NCI-H187 treated with DMSO at 0.1 percent for 48 hours (cell line): ENCODE data around the gene MTF2.

ENCODE experiments used
- DNase-seq: peaks from one replicate; lab custom pipeline; 2025; lab: John Stamatoyannopoulos, UW

The MTF2 gene

DNA sequence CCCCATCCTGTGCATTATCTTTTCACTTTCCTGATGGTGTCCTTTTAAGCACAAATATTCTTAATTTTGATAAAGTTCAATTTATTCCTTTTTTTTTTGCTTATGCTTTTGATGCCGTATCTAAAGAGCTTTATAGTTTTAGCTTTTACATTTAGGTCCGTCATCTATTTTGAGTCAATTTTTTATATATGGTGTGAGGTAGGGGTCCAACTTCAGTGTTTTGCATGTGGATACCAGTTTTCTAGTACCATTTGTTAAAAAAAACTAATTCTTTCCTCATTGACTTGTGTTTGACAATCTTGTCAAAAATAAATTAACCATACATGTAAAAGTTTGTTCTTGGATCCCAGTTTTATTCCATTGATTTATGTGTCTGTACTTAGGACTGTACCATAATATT lies 4.9 kb downstream of the MTF2 start:
- DNase-seq, result no peak

DNA sequence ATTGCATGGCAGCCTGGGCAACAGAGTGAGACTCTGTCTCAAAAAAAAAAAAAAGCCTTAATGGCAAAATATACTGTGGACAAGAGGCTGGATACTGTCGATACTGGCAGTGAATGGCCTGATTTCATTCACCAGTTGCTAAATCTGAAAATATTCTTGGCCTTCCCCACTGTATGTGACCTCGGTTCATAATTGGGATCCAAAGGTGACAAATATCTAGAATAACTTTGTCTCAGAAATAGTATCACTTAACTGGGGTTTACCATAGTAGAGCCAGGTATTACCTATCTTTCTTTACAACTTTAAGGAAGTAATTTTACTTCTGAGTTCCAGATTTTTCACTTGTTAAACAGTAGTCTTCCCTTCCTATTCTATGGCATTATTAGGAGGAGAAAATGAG lies 8.4 kb downstream of the MTF2 start:
- no peak for DNase-seq

DNA sequence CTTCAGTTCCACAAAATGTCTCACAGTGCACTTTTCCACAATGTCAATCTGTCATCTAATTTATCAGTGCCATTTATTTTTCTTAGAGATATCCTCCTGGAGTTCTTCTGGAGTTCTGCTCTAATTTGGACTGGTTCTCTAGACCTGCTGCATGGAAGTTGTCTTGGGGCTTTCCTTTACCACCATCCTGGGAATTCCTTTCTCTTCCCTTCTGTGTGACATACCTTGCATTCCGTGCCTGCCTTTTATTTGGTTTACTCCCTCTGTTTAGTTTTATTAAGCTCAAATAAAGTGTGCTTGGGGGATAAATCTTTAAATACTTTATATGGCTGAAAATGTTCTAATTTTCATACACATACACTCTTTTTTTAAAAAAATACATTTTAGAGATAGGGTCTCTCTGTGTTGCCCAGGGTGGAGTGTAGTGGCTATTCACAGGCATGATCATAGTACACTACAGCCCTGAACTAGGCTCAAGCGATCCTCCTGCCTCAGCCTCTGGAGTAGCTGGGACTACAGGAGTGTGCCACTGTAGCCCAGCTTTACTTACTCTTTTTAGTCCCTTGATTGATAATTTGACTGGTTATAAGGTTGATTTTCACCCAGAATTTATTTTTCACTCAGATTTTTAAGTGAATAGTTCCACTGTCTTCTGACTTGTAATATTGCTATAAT lies 14.4 kb downstream of the MTF2 start:
- no peak for DNase-seq

DNA sequence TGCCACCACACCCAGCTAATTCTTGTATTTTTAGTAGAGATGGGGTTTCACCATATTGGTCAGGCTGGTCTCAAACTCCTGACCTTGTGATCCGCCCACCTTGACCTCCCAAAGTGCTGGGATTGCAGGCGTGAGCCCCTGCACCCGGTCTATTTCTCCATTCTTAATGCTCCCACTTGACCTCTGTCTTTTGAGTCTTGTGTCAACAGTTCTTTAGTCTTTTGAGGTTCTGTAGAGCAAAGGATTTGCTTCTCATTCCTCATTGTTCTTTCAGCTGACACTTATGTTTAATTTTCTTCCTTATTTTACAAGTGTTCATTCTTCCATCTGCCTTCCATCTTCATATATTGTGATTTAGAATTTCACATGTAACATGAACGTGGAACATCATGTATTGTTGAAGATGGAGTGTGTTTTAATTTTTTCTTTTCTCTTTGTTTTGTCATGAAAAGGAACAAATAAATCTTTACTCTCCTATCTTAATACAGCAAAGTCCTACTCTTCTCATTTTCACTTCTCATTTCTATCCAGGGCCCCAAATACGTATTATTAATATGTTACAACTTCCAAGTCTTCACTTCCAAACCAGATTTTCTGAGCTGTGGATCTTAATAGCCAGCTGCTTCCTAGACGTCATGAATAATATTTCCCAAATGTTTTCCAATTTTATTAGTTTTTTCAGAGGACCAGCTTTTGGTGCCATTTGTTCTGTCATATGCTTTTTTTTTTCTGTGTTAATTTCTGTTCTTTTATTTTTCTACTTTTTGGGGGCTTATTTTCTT lies 16.9 kb downstream of the MTF2 start:
- no peak for DNase-seq

DNA sequence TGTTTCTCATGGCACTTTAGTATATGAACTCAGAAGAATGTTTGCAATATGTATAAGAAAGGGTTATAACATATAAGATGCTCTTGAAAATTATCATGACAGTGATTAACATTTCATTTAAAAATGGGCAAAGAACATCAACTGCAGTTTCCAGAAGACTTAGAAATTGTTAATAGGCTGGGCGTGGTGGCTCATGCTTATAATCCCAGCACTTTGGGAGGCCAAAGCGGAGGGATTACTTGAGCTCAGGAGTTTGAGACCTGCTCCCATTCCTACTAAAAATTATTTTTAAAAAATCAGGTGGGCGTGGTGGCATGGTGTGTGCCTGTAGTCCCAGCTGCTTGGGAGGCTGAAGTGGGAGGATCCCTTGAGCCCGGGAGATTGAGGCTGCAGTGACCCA lies 23.1 kb downstream of the MTF2 start:
- DNase-seq, result no peak

DNA sequence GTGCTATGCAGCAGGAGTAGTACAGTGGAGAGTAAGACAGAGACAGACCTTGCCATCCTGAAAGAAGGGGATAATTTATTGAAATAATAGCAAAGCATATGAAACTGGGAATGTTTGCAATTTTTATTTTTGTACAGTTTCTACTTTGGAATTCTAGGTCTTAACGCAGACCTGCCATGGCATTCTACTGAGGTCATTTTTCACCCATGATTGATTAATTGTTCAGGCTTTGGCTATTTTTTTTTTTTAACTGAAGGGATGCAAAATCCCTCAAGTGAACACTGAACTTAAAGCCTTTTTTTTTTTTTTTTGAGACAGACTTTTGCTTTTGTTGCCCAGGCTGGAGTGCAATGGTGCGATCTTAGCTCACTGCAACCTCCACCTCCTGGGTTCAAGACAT lies 27.1 kb downstream of the MTF2 start:
- DNase-seq, result no peak

DNA sequence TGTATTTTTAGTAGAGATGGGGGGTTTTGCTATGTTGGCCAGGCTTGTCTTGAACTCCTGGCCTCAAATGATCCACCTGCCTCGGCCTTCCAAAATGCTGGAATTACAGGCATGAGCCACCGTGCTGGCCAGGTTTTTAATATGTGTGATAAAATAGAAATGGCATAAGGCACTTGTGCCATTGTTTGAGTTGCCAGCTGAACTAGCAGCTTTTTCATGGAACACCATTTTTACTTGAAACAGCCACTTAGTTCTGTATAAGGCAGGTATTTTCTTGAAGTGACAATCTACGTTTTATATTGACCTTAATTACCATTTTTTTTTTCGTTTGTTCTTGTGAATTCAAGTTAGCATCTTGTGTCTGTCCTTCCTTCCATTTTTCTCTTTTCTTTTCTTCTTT lies 28.3 kb downstream of the MTF2 start:
- DNase-seq, result no peak

DNA sequence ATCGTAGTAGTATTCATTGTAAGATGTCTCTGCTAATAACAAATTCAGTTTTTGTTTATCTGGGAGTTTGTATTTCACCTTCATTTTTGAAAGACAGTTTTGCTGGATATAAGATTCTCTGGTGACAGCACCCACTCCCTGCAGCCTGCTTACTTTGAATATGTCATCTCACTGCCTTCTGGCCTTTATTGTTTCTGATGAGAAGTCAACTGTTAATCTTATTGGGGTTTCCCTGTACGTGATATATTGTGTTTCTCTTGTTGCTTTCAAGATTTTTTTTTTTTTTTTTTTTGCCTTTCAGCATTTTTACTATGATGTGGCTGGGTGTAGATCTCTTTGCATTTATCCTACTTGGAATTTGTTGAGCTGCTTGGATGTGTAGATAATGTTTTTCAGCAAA lies 29.3 kb downstream of the MTF2 start:
- DNase-seq, result no peak

DNA sequence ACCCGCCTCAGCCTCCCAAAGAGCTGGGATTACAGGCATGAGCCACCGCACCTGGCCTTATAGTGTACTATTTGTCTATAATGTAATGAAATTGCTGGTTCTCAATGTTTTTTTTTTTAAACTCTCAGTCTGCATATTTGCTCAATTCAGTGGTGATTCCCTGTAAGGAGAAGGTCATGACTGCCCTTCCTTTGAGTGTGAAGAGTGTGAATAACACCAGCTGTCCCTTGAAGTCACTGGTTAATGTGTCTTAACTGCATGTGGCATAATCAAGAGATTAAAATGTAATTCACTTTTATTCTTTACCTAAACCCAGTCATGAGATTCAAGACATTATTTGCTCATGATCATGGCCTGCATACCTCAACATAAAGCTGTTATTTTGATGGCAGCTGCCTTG lies 30.5 kb downstream of the MTF2 start:
- DNase-seq, result no peak

DNA sequence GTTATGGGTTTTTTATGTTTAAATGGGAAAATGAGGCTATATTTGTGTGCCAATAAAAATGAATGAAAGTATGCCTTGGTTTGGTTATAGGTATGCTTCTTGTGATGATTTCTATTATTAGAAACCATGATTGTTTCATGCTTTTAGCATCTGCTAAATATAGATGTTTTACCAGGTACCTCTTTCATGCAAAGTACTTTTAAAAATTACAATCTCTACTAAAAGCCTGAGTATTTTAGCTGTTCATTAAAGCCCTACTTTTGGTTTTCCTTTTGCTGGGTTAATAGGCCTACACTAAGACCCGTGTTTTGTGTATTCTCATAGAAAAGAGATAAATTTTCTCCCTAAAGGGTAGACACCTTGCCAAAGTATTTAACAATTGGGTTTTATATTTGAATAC lies 32.0 kb downstream of the MTF2 start:
- no peak for DNase-seq

DNA sequence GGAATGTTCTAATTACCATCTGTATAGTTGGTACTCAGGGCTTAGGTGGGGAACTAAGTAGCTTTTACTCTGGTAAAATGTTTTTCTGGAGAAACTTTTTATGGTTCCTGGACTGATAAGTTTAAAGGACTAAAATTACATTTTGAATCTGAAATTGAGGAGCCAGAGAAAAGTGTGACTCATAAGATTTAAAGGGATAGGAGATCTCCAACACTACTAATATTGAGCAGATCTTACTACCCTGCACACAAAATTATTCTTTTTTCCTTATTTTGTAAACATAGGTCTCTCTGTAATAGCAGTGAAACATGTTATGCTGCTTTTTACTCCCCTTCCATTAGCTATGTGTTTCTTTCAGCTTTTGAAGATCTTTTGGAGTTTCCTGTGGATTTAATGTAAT lies 32.5 kb downstream of the MTF2 start:
- DNase-seq, result no peak

DNA sequence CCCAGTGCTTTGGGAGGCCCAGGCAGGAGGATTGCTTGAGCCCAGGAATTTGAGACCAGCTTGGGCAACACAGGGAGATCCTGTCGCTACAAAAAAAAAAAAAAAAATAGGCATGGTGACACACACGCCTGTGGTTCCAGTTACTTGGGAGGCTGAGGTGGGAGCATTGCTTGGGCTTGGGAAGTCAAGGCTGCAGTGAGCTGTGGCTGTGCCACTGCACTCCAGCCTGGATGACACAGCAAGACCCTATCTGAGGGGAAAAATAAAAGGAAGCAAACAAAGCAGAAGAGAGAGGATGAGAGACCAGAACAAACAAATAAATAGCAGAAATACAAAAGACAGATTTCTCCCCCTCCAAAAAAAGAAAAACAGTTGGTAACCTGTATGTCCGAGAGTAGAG lies 34.0 kb downstream of the MTF2 start:
- no peak for DNase-seq

DNA sequence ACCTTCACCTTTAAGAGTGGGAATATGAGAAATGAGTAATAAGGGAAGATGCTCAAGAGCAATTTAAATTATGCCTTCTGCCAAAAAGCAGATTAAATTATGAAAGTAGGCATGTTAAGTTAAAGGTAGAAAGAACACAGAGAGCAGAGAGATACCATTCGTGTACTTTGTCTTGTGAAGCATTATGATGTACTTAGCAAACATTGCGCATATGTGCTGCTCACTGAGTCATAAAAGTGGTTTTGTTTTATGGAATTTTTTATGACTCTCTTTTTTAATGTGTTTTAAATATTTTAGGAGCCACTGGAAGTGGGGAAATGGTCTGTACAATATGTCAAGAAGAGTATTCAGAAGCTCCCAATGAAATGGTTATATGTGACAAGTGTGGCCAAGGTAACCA lies 35.3 kb downstream of the MTF2 start:
- DNase-seq, result no peak

DNA sequence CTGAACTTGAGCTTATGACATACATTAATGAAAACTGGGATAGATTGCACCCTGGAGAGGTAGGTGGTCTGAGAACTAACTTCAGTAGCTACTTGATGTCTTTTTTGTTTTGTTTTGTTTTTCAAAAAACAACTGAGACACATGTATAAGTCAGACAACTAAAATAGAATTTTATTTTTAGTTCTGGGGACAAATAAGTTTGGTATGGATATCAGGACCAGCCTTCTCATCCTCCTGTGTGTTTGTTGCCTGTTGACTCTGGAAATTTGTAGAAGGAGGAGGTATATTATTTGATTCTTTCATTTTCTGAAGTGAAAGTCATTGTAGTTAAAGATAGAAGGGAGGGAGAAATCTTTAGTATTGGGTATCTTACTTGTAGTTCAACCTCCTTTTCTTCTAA lies 41.5 kb downstream of the MTF2 start:
- DNase-seq, result no peak

DNA sequence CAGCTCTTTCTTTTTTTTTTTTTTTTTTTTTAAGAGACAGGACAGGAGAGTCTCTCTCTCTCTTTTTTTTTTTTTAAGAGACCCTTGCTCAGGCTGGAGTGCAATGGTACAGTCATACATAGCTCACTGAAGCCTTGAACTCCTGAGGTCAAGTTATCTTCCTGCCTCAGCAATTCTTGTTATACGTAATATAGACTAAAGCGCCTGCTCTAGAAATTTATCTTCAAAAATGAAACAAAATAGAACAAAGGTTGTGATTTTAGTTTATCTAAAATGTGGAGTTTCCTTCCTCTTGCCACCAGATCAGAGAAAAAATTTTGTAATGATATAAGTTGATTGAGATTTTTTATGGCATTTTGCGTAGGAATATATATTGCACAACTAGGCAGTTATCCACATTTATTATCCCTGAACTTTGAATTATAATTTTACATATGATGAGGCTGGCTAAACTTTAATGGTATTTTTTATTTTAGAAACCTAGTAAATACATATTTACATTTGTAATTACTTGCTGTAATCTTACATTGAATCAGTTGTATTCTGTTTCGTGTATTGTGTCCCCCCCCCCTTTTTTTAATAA lies 44.2 kb downstream of the MTF2 start:
- DNase-seq, result no peak

DNA sequence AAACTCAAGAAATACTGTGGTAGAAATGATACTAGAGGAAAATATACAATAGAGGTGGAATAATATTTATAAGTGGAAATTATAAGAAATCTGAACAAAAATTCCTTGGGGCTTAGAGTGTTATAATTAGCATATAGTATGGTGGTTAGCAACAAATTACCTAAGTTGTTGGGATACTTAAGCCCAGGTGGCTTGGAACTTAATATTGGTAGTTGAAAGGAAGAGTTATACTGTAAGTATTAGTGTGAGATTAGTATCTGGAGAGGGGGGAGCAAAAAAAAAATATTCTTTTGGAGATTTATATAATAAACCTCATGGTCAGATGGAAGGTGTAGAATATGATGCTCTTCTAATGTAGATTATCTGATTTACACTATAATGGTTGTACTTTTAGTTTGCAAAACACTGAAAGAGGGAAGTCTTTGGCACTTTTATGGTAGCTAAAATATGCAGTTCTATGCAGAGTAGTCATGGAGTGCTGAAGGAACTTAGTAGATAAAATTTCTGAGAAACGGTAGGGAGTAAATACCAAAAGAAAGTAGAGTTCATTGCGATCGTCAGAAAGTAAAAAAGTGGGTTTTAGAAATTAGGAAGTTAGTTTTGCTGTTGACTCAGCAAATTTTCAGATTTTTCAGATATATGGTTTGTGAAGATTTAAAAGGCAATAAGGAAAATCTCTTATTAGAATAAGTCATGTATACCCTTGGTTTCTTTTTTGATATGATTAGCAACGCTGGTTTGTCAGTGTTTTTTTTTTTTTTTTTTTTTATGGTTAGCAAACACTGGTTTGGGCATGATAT lies 45.7 kb downstream of the MTF2 start:
- DNase-seq, result no peak

DNA sequence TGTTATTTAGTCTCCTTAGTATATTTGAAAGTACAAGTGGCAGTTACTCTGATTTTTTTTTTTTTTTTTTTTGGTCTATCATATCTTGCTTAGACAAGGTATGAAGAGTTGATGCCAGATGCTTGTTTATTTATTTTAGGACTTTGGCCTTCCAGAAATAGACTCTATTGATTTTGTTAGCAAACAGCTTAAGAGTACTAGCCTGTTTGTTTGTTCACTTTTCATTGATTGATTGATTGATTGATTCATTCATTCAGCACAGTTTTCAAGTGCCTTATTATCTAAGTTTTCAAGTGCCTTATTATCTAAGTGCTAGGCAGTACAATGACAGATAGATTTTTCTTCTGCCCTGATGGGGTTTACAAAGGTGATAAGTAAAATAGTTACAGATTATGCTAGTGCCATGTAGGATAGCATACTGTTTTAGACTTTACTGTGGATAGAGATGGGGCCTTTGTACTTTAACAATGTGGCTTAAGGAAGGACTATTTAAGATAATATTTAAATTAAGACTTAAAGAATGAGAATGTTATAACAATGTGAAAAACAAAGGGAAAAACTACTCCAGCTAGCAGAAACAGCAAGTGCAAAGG lies 50.5 kb downstream of the MTF2 start:
- no peak for DNase-seq

DNA sequence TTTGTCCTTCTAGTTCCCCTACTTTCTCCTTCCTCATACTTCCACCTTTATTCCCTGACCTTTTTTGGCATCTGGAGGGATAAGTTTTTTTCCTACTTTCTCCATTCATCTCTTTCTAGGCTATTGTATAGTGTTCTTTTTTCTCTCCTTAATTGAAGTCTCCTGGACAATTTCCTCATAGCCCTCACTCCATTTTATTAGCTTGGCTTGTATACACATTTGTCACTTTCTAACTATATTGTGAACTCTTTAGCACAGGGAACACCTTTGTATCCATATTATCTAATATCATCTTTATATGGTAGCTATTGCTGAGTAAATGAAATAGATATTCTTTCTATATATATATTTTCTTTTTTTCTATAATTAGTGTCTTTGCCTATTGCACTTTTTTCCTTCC lies 53.6 kb downstream of the MTF2 start:
- no peak for DNase-seq

DNA sequence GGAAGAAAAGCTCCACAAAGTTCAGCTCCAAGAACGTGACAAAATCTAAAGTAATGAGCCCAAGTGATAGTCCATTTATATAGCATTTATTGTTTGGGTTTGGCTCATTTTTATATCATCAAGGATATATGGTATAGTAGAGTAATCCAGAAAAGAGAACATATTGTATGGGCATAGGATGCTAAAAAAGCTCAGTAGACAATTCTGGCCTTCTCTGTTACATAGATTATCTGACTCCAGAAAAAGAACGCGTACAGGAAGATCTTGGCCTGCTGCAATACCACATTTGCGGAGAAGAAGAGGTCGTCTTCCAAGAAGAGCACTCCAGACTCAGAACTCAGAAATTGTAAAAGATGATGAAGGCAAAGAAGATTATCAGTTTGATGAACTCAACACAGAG lies 57.4 kb downstream of the MTF2 start:
- no peak for DNase-seq

DNA sequence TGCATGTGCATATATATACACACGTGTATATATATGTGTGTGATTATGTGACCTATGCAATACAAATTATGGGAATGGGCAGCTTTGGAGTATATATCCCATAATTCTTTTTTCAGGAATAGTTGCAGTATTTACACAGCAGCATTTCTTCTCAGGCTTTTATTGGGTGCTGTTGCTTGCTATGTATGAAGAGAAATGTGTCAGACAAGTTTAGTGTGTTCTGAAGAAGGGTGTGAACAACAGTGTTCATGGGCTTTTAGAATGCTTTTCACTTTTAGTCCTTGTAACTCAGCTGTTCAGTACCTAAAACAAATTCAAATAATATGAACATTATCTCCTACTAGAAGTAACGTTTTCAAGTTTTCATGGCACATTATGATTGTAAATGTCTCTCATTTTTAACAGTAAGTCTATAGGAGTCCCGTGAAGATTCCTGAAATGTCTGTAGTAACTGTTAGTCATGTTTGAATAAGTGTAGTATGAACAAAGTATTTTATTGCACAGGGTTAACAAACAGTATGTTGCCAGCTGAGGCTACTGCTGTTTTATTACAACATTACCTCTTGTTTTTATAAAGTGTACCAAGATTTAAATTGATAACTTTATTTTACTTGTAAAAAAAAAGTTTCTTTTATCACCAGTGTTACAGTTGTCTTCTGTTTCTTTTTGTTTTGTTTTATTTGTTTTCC lies 58.7 kb downstream of the MTF2 start:
- no peak for DNase-seq

DNA sequence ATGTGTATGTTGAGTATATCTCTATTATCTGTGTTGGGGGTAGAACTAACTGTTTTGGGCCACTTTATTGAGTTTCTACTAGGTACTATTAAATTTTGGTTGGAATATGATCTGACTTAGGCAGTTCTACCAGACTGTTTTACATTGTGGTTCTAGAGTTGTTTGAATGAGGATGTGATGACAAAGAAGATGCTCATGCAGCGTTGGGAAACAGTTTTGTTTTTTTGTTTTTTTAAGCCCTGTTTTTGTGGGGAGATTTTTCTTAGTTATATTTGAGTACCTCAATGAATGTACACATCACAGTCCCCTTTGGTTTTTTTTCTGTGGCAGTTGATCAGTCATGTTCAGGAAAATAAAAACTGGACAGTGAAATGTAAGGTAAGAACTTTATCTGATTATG lies 61.0 kb downstream of the MTF2 start:
- no peak for DNase-seq

DNA sequence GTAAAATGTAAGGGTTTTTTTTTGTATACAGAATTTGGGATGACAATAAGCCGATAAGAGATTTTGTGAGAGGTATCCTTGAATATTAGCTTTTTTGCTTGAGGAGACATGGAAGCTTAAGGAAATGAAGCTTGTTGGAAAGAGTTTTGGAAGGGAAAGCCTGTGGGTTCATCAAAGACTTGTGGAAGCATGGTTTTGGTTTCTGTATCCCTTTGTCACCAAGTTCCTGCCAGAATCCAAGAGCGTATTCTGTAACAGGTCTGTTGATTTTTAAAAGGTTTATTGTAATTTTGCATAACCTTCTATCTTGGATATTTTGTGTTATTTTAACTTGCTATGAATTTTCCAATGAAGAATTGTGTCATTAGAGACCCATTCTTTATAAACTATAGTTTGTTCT lies 63.1 kb downstream of the MTF2 start:
- no peak for DNase-seq
